ENCODE measurements around the gene MFN1.

MFN1 gene

DNA sequence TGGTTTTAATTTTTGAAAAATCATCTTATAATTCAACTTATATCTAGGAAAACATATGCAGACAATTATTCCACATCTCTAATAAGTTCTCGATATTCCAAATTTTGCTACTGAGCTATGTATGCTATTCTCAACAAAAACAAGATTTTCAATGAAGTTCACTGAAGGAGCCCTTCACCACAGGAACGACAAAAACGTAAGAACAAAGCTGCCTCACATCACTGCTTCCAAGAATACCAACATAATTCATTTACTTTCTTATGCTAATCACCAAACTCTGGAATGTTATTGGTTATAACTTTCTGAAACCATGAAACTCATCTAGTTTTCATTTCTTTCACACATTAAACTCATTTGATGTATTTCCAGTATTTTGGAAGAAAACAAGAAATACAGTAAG, 54.1 kb downstream of the MFN1 start:
- no peaks in the 10 kb centered on the region for H3K27me3 ChIP-seq (ENCODE audit: insufficient read depth, low read length)
- no peak for DNase-seq
- H3K4me3 ChIP-seq (ENCODE audit: low read depth, low read length): no peak overlapping the region
- H3K9me3 ChIP-seq (ENCODE audit: insufficient read depth, low read depth, low read length): no peaks in the 10 kb centered on the region
- no peaks in the 10 kb centered on the region for H3K79me2 ChIP-seq (ENCODE audit: control insufficient read depth, insufficient read depth, low read length, poor library complexity)
- H3K27ac ChIP-seq (ENCODE audit: low read depth, low read length): no peak overlapping the region
- H3K9ac ChIP-seq (ENCODE audit: low read length): no peak overlapping the region
- H3K36me3 ChIP-seq (ENCODE audit: control insufficient read depth in 1 of 2, insufficient read depth in 2 of 2, low read length in 2 of 2): peaks cover 3 to 6% of the 10 kb centered on the region in 2 experiments
- no peak overlapping the region for H4K91ac ChIP-seq (ENCODE audit: low read depth, low read length)
- H3K23ac ChIP-seq (ENCODE audit: low read length): no peak overlapping the region
- H4K12ac ChIP-seq (ENCODE audit: low read depth, low read length): no peak overlapping the region
- H2BK12ac ChIP-seq (ENCODE audit: low read length): no peak overlapping the region
- H3K14ac ChIP-seq (ENCODE audit: low read length): no peak overlapping the region
- H3K18ac ChIP-seq (ENCODE audit: low read length): no peak overlapping the region
- H3K4me2 ChIP-seq (ENCODE audit: low read length): no peak overlapping the region
- no peaks in the 10 kb centered on the region for H3K4me1 ChIP-seq (ENCODE audit: control insufficient read depth in 1 of 2, insufficient read depth in 2 of 2, low read length in 2 of 2)
- no peaks in the 10 kb centered on the region for H3K79me1 ChIP-seq (ENCODE audit: low read length)
- no CpG with 5 or more reads among the region's 3 CpGs for WGBS (ENCODE audit: extremely low coverage, insufficient coverage, insufficient read length)
- H3K4ac ChIP-seq (ENCODE audit: low read depth, low read length): no peak overlapping the region
- no peak overlapping the region for H2BK5ac ChIP-seq (ENCODE audit: low read depth, low read length, poor library complexity)
- H2AFZ ChIP-seq (ENCODE audit: insufficient read depth, low read length, poor library complexity): no peak overlapping the region
- H2BK120ac ChIP-seq (ENCODE audit: insufficient read depth, low read length, poor library complexity): no peak overlapping the region
- no peak overlapping the region for H2AK5ac ChIP-seq (ENCODE audit: low read length)
- H4K8ac ChIP-seq (ENCODE audit: low read depth, low read length): no peak overlapping the region

DNA sequence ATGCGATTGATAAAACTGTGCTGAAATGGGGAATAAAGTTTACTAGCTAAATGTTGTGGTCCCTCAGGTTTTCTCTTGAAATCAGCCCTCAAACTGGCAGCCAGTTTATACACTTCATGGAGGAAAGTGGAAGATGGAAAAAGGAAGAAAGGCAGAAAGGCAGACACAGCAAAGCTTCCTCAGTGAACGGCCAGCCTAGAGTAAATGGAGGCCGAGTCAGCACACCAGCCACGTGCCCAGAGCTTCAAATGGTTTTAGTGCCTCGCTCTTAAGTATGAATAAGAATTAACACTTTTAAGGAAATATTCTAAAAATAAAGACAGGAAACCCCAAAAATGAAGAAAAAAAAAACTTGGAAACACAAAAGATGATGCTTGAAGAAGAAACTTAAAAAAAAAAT, 55.5 kb downstream of the MFN1 start:
- Histone ChIP-seq H3K79me2 (ENCODE audit: control insufficient read depth, insufficient read depth, low read length, poor library complexity) (no peaks in the 10 kb centered on the region), H2BK5ac (ENCODE audit: low read depth, low read length, poor library complexity) (no peak overlapping the region), H3K4ac (ENCODE audit: low read depth, low read length) (no peak overlapping the region), H2BK12ac (ENCODE audit: low read length) (no peak overlapping the region), H3K36me3 (ENCODE audit: control insufficient read depth in 1 of 2, insufficient read depth in 2 of 2, low read length in 2 of 2) (peaks cover 4 to 7% of the 10 kb centered on the region in 2 experiments), H3K18ac (ENCODE audit: low read length) (no peak overlapping the region), H2BK120ac (ENCODE audit: insufficient read depth, low read length, poor library complexity) (no peak overlapping the region), H3K27ac (ENCODE audit: low read depth, low read length) (no peak overlapping the region), H3K79me1 (ENCODE audit: low read length) (no peaks in the 10 kb centered on the region), H3K4me2 (ENCODE audit: low read length) (no peak overlapping the region), H2AFZ (ENCODE audit: insufficient read depth, low read length, poor library complexity) (no peak overlapping the region), H3K4me3 (ENCODE audit: low read depth, low read length) (no peak overlapping the region), H2AK5ac (ENCODE audit: low read length) (no peak overlapping the region), H3K27me3 (ENCODE audit: insufficient read depth, low read length) (no peaks in the 10 kb centered on the region), H4K8ac (ENCODE audit: low read depth, low read length) (no peak overlapping the region), H4K91ac (ENCODE audit: low read depth, low read length) (no peak overlapping the region), H3K4me1 (ENCODE audit: control insufficient read depth in 1 of 2, insufficient read depth in 2 of 2, low read length in 2 of 2) (no peaks in the 10 kb centered on the region), H3K23ac (ENCODE audit: low read length) (no peak overlapping the region), H3K14ac (ENCODE audit: low read length) (no peak overlapping the region), H4K12ac (ENCODE audit: low read depth, low read length) (no peak overlapping the region), H3K9me3 (ENCODE audit: insufficient read depth, low read depth, low read length) (no peaks in the 10 kb centered on the region), H3K9ac (ENCODE audit: low read length) (no peak overlapping the region)
- no CpG with 5 or more reads among the region's 5 CpGs for WGBS (ENCODE audit: extremely low coverage, insufficient coverage, insufficient read length)
- DNase-seq: no peak

DNA sequence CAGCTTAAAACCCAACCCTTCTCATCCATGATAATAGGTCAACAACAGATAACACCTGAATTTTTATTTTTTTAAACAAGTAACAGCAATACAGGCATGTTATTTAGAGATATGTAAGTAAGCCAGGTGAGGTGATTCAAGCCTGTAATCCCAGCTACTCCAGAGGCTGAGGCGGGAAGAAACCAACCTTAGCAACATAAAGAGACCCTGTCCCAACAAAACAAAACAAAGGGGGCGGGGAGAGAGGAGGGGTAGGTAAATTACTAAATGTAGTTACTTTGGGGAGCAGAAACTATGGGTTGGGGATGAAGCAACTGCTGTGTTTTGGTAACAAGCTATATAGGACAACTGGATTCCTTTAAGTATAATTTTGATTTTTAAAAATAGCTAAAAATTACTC, 56.8 kb downstream of the MFN1 start:
- H3K79me2 ChIP-seq (ENCODE audit: control insufficient read depth, insufficient read depth, low read length, poor library complexity): no peaks in the 10 kb centered on the region
- no peak overlapping the region for H3K27ac ChIP-seq (ENCODE audit: low read depth, low read length)
- no peaks in the 10 kb centered on the region for H3K9me3 ChIP-seq (ENCODE audit: insufficient read depth, low read depth, low read length)
- H3K23ac ChIP-seq (ENCODE audit: low read length): no peak overlapping the region
- DNase-seq: no peak
- no peak overlapping the region for H3K9ac ChIP-seq (ENCODE audit: low read length)
- H3K14ac ChIP-seq (ENCODE audit: low read length): no peak overlapping the region
- H3K4ac ChIP-seq (ENCODE audit: low read depth, low read length): no peak overlapping the region
- H2BK120ac ChIP-seq (ENCODE audit: insufficient read depth, low read length, poor library complexity): no peak overlapping the region
- no peak overlapping the region for H2AFZ ChIP-seq (ENCODE audit: insufficient read depth, low read length, poor library complexity)
- no peaks in the 10 kb centered on the region for H3K79me1 ChIP-seq (ENCODE audit: low read length)
- H4K12ac ChIP-seq (ENCODE audit: low read depth, low read length): no peak overlapping the region
- H3K4me2 ChIP-seq (ENCODE audit: low read length): no peak overlapping the region
- no peaks in the 10 kb centered on the region for H3K27me3 ChIP-seq (ENCODE audit: insufficient read depth, low read length)
- H2BK5ac ChIP-seq (ENCODE audit: low read depth, low read length, poor library complexity): no peak overlapping the region
- H4K91ac ChIP-seq (ENCODE audit: low read depth, low read length): no peak overlapping the region
- H3K4me1 ChIP-seq (ENCODE audit: control insufficient read depth in 1 of 2, insufficient read depth in 2 of 2, low read length in 2 of 2): no peaks in the 10 kb centered on the region
- H4K8ac ChIP-seq (ENCODE audit: low read depth, low read length): no peak overlapping the region
- no CpG with 5 or more reads among the region's 2 CpGs for WGBS (ENCODE audit: extremely low coverage, insufficient coverage, insufficient read length)
- H2BK12ac ChIP-seq (ENCODE audit: low read length): no peak overlapping the region
- H3K36me3 ChIP-seq (ENCODE audit: control insufficient read depth in 1 of 2, insufficient read depth in 2 of 2, low read length in 2 of 2): peaks cover 0 to 7% of the 10 kb centered on the region in 2 experiments
- H2AK5ac ChIP-seq (ENCODE audit: low read length): no peak overlapping the region
- H3K18ac ChIP-seq (ENCODE audit: low read length): no peak overlapping the region
- H3K4me3 ChIP-seq (ENCODE audit: low read depth, low read length): no peak overlapping the region

DNA sequence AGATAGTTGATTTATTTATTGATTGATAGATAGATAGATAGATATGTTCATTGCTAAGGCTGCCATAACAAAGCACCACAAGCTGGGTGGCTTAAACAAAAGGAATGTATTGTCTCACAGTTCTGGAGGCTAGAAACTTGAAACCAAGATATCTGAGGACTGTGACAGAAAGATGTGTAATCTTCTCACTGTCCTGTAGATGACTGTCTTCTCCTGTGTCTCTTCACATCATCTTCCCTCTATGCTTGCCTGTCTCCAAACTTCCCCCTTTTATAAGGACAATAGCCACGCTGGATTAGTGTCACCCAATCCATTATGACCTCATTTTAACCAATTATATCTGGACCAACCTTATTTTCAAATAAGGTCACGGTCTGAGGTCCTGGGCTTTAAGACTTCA, 62.8 kb downstream of the MFN1 start:
- Histone ChIP-seq H4K12ac (ENCODE audit: low read depth, low read length) (no peak overlapping the region), H3K36me3 (ENCODE audit: control insufficient read depth in 1 of 2, insufficient read depth in 2 of 2, low read length in 2 of 2) (peaks cover 4 to 6% of the 10 kb centered on the region in 2 experiments), H3K4me1 (ENCODE audit: control insufficient read depth in 1 of 2, insufficient read depth in 2 of 2, low read length in 2 of 2) (no peaks in the 10 kb centered on the region), H3K9me3 (ENCODE audit: insufficient read depth, low read depth, low read length) (no peaks in the 10 kb centered on the region), H3K18ac (ENCODE audit: low read length) (no peak overlapping the region), H4K8ac (ENCODE audit: low read depth, low read length) (no peak overlapping the region), H3K23ac (ENCODE audit: low read length) (no peak overlapping the region), H2BK5ac (ENCODE audit: low read depth, low read length, poor library complexity) (no peak overlapping the region), H3K27me3 (ENCODE audit: insufficient read depth, low read length) (no peaks in the 10 kb centered on the region), H2AK5ac (ENCODE audit: low read length) (no peak overlapping the region), H3K79me1 (ENCODE audit: low read length) (no peaks in the 10 kb centered on the region), H3K4me2 (ENCODE audit: low read length) (no peak overlapping the region), H4K91ac (ENCODE audit: low read depth, low read length) (no peak overlapping the region), H3K79me2 (ENCODE audit: control insufficient read depth, insufficient read depth, low read length, poor library complexity) (no peaks in the 10 kb centered on the region), H2BK12ac (ENCODE audit: low read length) (no peak overlapping the region), H2BK120ac (ENCODE audit: insufficient read depth, low read length, poor library complexity) (no peak overlapping the region), H3K14ac (ENCODE audit: low read length) (no peak overlapping the region), H3K4me3 (ENCODE audit: low read depth, low read length) (no peak overlapping the region), H3K4ac (ENCODE audit: low read depth, low read length) (no peak overlapping the region), H3K9ac (ENCODE audit: low read length) (no peak overlapping the region), H3K27ac (ENCODE audit: low read depth, low read length) (no peak overlapping the region), H2AFZ (ENCODE audit: insufficient read depth, low read length, poor library complexity) (no peak overlapping the region)
- WGBS (ENCODE audit: extremely low coverage, insufficient coverage, insufficient read length): no CpG with 5 or more reads among the region's 2 CpGs
- DNase-seq: no peak
